DND-41 (cell line): ENCODE data around the gene OMP.

Source experiments
- CTCF ChIP-seq: IDR thresholded peaks from 2 replicates; pipeline ENCODE4 v1.5.1; 2012; ENCODE audit warnings: borderline replicate concordance, low read length, moderate library complexity, mild to moderate bottlenecking; ENCODE audit not compliant: poor library complexity, severe bottlenecking; ENCODE audit errors: extremely low read depth
- EZH2 ChIP-seq: IDR thresholded peaks from 3 replicates; pipeline ENCODE4 v1.6.1; 2012; ENCODE audit warnings: borderline replicate concordance, low read depth, mild to moderate bottlenecking, moderate library complexity, low read length, inconsistent platforms; ENCODE audit not compliant: severe bottlenecking

GRCh38 chr11:77106321-77106720, 3.7 kb downstream of the OMP start:
- TF ChIP-seq EZH2, result no peak
- TF ChIP-seq CTCF, result no peak
